Hematopoietic multipotent progenitor cell treated with erythropoietin and hydrocortisone succinate and interleukin-3 and kit ligand, for 17 days (in vitro differentiated cells): Measurements from ENCODE around the gene ZBTB34.
A peak's percentile ranks its signal among the peaks of the same experiment; 100 is the strongest.
"Not testable (repeated sequence)": the region's sequence is repeated elsewhere in the genome, so short reads cannot be mapped to it uniquely, and the experiment has no call there.

Source experiments
- DNase-seq: peaks from one replicate; pipeline ENCODE4 v3.0.0-alpha.2; 2015; ENCODE audit warnings: low spot score

Gene ZBTB34, protein sequence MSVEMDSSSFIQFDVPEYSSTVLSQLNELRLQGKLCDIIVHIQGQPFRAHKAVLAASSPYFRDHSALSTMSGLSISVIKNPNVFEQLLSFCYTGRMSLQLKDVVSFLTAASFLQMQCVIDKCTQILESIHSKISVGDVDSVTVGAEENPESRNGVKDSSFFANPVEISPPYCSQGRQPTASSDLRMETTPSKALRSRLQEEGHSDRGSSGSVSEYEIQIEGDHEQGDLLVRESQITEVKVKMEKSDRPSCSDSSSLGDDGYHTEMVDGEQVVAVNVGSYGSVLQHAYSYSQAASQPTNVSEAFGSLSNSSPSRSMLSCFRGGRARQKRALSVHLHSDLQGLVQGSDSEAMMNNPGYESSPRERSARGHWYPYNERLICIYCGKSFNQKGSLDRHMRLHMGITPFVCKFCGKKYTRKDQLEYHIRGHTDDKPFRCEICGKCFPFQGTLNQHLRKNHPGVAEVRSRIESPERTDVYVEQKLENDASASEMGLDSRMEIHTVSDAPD

DNA sequence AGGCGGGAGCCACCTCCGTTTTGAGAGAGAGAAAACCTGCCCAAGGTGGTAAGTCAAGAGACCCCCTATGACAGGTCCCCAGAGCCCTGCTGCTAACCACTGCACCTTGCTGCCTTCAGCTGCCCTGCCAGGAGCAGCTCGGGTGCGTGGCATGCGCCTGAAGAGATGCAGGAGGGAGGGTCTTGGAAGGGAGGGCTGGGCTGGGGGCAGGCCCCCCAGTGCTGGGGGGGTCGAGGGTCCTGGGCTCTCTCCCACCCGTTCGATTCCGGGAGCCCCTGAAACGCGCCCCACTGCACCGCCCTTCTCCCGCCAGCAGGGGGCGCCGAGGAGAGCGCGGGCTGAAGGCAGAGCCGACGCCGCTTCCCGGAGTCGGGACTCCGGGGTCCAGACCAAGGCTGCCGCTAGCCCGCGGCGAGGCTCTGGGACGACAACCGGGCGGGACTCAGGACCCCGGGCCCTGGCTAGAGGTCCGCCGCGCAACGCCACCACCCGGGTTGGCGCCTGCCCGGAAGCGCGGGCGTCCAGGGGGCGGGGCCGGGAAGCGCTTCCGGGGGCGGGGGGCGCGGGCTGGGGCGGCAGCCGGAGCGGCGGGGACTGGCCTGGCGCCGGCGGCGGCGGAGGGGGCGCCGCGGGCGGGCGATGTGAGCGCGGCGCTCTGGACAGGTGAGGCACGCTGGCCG lies at the start of gene ZBTB34:
TSS of gene ZBTB34 (plus strand) at position 563 of the 680 bp plus-strand sequence. CDS start 18,761 bp downstream, outside the sequence.
- peak; percentile 82 for DNase-seq

DNA sequence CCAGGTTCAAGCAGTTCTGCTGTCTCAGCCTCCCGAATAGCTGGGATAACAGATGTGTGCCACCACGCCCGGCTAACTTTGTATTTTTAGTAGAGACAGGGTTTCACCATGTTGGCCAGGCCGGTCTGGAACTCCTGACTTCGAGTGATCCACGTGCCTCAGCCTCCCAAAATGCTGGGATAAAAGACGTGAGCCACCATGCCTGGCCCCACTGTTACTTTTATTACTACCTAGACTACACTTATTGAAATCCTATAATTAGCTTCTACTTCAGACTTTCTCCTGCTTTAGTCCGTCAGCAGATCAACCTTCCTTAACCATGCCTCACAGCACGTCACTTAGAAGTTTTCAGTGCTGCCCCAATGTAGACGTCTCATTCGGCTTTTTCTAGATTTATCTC lies 47.4 kb upstream of the ZBTB34 start:
- no peak for DNase-seq

DNA sequence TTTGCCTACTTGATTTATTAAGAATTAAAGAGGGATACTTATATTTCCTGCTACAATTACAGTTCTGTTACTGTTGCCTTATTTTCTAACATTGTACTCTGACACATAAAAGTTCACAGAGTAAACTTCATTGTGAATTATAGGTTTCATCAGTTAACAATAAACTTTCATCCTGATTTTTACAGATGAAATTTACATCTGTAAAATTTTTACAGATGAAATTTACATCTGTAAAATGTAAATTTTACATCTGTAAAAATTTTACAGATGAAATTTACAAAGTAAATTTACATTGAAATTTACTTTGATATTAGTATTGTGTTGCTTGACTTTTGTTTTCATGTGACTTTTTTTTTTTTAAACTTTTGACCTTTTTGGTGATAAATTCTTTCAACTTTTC lies 46.3 kb upstream of the ZBTB34 start:
- no peak for DNase-seq

DNA sequence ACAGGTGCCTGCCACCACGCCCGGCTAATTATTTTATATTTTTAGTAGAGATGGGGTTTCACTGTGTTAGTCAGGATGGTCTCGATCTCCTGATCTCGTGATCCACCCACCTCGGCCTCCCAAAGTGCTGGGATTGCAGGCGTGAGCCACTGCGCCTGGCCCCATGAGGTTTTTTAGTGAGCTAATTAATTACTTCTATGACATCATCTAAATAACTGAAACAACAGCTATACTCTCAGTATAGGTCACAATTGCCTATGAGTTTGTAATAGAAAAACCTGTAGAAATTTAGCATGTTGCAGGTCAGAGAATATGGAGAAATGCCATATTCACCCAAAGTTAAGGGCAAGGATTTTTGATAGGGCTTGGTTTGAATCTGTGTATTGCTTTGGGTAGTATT lies 42.8 kb upstream of the ZBTB34 start:
- not testable (repeated sequence) for DNase-seq

DNA sequence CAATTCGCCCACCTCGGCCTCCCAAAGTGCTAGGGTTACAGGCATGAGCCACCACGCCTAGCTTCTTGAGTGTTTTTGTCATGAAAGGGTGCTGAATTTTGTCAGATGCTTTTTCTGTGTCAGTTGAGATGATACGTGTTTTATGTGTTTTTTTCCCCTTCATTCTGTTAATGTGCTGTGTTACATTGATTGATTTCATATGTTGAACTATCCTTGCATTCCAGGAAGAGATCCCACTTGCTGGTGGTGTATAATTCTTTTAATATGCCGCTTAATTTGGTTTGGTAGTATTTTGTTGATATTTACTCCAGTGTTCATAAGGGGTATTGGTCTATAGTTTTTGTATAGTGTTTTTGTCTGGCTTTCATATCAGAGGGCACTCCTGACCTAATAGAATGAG lies 42.0 kb upstream of the ZBTB34 start:
- no peak for DNase-seq

DNA sequence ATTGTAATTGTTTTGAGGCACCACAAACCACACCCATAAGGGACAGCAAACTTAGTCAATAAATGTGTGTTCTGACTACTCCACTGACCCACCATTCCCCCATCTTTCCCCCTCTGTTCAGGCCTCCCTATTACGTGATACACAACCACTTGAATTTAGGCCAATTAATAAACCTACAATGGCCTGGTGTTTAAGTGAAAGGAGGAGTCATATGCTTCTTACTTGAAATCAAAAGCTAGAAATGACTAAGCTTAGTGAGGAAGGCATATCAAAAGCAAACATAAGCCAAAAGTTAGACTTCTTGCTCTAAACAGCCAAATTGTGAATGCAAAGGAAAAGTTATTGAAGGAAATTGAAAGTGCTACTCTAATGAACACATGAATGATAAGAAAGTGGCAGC lies 41.0 kb upstream of the ZBTB34 start:
- no peak for DNase-seq

DNA sequence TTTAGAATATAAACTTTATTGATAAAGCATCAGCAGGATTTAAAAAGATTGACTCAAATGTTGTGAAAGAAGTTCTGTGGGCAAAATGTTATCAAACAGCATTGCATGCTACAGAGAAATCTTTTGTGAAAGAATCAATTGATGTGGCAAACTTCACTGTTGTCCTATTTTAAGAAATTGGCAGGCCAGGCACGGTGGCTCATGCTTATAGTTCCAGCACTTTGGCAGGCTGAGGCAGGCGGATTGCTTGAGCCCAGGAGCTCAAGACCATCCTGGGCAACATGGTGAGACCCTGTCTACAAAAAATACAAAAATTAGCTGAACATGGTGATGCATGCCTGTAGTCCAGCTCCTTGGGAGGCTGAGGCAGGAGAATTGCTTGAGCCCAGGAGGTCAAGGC lies 38.2 kb upstream of the ZBTB34 start:
- DNase-seq = no peak

DNA sequence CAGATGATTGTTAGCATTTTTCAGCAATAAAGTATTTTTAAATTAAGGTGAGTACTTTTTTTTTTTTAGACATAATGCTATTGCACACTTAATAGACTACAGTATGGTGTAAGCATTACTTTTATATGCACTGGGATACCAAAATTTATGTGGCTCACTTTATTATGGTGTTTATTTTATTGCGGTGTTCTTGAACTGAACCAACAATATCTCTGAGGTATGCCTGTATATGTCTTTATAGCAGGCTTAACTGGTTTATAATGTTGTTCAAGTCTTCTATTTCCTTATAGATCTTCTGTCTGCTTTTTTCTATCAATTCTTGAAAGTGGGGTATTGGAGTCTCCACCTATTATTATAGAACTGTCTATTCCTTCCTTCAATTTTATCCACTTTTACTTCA lies 37.6 kb upstream of the ZBTB34 start:
- no peak for DNase-seq

DNA sequence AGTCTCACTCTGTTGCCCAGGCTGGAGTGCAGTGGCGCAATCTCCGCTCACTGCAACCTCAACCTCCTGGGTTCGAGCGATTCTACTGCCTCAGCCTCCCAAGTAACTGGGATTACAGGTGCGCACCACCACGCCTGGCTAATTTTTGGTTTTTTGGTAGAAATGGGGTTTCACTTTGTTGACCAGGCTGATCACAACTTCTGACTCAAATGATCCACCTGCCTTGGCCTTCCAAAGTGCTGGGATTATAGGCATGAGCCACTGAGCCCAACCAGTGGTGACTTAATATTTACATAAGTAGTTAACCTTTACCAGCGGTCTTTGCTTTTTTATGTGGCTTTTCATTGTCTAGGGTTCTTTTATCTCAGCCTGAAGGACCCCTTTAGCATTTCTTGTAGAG lies 36.4 kb upstream of the ZBTB34 start:
- not testable (repeated sequence) for DNase-seq

DNA sequence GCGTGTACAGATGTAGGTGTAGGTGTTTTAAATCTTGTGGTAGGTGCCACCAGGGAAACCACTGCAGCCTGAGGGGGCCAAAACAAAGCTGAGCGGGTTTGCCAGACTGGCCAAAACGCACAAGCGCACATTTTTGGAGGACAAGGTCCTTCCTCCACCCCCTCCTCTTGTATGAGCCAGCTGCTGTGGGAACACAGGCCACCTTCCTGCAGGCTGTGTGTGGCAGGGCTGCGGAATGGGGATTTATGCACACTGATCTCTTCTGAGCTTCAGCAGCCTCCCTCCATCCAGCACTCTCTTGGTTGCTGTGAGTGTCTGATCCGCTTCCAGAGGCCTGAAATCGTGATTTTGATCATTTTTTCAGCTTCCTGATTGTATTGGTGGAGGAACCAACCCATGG lies 33.2 kb upstream of the ZBTB34 start:
- no peak for DNase-seq

DNA sequence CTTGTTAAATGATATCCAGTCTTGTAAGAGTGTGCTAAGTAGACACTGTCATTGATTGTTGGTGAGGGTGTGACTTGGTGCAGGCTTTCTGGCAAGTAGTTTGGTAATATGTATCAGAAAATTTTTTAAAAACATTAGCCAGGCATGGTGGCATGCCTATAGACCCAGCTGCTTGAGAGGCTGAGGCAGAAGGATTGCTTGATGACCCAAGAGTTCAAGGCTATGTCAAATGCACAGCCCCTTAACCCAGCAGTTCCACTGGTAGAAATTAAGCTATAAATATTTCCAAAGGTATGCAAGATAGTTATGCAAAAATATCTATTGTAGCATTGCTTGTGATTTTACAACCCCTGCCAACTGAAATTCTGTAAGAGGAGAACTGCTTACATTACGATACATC lies 31.4 kb upstream of the ZBTB34 start:
- DNase-seq = no peak

DNA sequence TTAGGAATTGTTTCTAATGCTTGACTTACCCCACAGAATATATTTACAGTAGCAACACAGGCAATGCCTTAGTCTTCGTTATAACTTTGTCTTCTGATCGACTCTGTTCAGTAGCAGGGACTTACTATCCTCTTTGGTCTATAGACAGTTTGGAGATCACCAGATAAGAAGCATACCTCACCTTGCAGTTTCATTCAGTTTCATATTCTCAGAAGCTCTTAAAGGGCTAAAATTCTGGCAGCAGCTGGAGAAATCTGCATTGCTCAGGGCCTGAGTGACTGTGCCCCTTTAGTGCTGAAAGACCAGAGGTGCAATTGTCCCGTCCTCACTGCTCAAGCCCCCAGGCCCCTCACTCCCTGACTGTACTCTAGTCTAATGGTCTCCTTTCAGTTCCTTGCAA lies 29.6 kb upstream of the ZBTB34 start:
- DNase-seq = no peak

DNA sequence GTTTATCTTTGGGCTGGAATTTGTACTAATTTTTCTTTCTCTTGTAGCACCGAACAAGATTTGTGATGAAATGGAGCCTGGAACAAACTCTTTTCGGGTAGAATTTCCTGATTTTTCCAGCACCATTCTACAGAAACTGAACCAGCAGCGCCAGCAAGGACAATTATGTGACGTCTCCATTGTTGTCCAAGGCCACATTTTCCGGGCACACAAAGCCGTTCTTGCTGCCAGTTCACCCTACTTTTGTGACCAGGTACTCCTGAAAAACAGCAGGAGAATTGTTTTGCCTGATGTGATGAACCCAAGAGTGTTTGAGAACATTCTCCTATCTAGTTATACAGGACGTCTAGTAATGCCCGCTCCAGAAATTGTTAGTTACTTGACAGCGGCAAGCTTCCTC lies 28.0 kb upstream of the ZBTB34 start:
- no peak for DNase-seq

DNA sequence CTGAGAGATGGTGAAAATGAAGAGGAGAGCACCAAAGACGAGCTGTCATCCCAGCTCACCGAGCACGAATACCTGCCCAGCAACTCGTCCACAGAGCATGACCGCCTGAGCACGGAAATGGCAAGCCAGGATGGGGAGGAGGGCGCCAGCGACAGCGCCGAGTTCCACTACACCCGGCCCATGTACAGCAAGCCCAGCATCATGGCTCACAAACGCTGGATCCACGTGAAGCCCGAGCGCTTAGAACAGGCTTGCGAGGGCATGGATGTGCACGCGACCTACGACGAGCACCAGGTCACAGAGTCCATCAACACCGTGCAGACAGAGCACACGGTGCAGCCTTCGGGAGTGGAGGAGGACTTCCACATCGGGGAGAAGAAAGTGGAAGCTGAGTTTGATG lies 27.4 kb upstream of the ZBTB34 start:
- no peak for DNase-seq

DNA sequence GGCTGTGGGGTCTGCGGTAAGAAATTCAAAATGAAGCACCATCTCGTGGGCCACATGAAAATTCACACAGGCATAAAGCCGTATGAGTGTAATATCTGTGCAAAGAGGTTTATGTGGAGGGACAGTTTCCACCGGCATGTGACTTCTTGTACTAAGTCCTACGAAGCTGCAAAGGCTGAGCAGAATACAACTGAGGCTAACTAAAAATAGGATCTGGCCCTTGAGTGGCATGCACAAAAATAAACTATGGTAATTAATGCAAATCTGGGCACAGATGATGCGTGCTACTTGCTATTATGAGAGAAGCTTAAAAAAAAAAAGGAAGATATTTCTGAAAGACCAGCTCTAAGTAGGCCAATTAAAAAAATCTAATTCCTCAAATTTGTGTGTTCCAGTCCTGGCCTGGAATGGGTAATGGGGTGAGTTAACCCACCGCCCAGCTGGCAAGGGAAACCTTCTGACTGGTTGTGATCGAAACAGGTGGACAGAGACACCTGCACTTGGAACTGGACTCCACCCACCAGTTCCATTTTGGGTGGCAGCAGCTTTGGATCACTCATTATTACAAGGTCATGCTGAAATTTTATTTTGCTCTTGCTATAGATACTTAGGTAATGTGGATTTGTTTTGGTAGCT lies 26.6 kb upstream of the ZBTB34 start:
- no peak for DNase-seq

DNA sequence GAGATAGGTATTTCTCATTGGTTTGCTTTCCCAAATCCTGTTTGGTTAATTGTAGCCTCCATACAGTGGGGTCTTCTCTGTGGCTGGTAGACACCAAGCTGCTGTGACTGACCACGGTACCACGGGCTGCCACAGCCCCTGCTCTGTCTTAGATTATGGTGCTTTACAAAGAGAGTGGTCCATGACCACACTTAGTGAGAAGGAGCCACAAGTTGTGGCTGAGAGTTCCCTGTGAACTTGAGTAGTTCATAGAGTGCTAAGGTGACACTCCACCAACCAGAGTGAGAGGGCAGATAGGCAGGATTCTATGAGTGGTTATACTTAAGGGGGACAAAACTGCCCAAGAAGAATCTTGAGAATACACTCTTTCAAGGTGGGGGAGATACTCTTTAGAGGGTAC lies 25.8 kb upstream of the ZBTB34 start:
- no peak for DNase-seq

DNA sequence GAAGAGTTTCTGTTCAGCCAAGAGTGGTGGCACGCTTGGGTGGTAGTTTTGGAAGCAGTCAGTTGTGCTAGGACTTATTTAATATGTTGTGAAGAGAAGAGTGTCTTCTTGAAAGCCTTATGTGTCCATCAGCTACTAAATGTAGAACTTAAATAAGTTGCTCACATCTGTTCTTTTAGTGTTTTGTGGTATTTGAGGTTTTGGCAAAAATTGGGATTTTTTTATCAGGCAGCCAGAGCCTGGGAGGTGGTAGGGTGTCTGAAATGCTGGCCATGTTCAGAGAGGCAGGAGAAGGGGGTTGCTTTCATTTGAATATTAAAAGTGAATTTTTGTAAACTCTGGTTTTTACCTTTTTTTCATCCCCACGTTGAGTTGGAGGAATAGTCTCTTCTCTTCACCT lies 24.2 kb upstream of the ZBTB34 start:
- DNase-seq = no peak

DNA sequence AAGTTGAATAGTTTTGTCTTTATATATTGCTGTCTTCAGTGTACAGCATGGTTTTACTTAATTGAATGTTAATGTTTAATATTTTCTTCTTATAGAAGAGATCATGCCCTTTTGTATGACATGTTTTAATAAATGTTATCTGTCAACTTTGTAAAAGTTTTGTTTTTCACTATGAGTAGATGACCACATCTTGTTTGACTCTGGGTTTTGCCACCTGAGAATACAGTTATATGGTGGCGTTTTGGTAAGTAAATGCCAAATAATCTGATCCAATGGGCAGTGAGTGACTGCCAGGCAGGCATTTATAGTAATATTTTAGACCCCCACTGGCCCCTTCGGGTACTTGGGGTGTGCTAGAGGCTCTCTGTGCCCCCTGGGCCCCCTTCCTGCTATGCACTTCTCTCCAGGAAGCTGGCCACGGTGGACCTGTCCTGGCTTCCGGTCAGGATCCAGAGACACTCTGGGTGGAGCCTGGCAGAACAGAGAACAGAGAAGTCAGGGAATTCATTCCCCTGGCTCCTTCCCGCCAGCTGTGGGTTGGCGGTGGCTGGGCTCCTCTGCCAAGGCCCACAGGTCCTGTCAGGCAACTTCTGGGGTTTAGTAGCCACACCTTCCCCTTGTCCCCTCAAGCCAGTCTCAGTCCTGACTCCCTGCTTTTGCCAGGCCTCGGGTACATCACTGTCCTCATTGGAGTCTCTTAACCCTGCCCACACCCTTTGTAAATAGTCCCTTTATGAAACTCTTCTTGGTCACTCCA lies 22.2 kb upstream of the ZBTB34 start:
- DNase-seq = no peak

DNA sequence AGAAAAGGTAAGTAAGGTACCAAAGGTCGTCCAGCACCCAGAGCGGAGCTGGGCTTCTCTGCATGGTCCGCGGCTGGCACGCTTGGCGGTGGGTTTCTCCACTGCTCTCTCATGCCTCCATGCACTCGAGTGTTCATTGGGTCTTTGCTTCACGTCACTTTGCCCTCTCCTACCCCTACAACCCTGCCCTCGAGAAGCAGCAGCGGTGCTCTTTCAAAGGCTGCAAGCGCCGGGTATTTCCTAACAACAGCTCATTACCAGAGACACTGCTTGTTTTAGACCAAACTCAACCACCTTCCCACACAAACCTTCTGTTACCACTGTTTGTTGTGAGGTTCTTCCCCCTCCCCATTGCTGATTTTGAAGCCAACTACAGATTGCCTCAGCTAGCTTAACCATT lies 21.5 kb upstream of the ZBTB34 start:
- no peak for DNase-seq

DNA sequence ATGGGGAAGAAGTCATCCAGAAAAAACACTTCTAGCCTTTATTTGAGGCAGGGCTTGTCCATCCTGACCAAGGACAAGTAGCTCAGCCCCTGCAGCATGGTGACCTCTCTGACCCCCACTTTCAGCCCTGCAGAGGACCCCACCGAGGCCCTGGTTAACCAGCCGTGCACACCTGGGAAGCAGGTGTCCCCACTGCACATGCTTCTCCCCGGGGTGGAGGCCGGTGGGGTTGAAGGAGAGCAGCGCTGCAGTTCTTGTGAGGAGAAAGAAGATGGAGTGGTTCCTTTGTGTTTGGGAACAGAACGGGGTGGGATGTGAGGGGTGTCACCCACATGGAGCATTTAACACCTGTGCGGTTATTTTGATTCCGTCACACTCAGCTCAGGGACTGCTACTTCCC lies 21.1 kb upstream of the ZBTB34 start:
- no peak for DNase-seq

DNA sequence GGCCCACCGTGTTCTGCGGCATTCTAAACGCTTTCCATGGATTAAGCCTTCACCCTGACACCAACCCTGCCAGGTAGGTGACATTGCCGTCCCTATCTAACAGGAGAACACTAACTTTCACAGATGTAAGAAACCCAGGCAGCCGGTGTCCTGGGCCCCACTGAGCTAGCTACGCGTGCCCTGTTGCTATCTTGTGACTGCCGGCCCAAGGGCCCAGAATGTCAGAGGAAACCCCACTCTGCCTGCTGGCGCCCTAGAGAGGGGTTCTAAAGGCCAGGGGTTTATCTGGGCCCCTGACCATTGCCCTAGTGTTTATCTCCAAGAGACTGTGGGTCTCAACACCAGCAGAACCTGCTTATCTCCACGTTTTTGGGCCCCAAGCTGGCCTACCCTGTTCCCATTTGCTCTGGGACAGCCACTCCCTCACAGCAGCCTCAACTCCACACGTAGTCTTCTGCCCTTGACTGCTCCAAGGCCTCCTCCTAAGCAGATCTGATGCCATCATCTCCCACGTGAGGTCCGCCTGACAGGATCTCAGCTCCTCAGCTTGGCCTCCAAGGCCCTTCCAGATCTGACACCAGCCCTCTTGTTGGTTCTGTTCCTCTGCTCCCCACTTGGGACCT lies 18.1 kb upstream of the ZBTB34 start:
- DNase-seq = no peak
